ENCODE measurements around the gene AFAP1.

The AFAP1 gene

DNA sequence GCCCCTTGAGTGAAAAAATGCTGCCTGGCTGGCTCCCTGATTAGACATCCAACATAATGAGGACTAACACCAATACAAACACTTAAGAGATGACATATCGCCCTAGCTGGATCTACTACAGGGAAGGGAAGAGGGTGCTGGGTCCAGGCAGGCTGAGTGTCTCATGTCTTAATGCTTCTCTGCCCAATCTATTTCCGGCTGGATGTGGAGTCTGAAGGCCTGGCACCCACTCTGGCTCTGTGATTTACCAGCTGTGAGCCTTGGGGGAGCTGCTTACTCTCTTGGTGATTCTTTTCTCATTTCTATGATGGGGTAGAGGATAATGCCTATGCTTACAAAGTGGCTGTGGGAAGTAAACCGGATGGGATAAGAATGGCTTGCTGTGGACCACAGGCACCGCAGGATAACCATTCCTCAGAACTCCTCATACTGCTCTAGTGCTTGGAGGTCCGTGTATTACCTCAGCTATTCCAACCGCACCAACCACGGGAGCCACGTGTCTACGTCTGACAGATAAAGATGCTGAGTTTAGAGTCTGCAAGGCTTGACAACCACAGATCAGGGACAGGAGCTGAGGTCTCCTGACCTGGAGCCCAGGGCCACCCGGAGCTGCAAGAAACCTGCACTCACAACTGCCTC lies 161.7 kb downstream of the AFAP1 start:
- Histone ChIP-seq H3K36me3 (ENCODE audit: control insufficient read depth, insufficient read depth, low read length) (no peaks in the 10 kb centered on the region), H3K27ac (no peak overlapping the region)

GRCh38 chr4:7777017-7777710 lies 162.5 kb downstream of the AFAP1 start:
- Histone ChIP-seq H3K9me3 (ENCODE audit: control insufficient read depth, low read length) (no peaks in the 10 kb centered on the region), H3K9ac (no peak overlapping the region), H3K27me3 (ENCODE audit: control insufficient read depth, insufficient read depth, low read length) (no peaks in the 10 kb centered on the region), H3K36me3 (ENCODE audit: control insufficient read depth, insufficient read depth, low read length) (no peaks in the 10 kb centered on the region), H3K4me2 (ENCODE audit: low read length) (no peak overlapping the region), H2AFZ (no peak overlapping the region), H3K4me3 (ENCODE audit: low read depth, low read length) (no peak overlapping the region), H3K79me2 (no peaks in the 10 kb centered on the region), H3K4me1 (no peaks in the 10 kb centered on the region), H3K27ac (no peak overlapping the region)
- TF ChIP-seq, protein P1, sequence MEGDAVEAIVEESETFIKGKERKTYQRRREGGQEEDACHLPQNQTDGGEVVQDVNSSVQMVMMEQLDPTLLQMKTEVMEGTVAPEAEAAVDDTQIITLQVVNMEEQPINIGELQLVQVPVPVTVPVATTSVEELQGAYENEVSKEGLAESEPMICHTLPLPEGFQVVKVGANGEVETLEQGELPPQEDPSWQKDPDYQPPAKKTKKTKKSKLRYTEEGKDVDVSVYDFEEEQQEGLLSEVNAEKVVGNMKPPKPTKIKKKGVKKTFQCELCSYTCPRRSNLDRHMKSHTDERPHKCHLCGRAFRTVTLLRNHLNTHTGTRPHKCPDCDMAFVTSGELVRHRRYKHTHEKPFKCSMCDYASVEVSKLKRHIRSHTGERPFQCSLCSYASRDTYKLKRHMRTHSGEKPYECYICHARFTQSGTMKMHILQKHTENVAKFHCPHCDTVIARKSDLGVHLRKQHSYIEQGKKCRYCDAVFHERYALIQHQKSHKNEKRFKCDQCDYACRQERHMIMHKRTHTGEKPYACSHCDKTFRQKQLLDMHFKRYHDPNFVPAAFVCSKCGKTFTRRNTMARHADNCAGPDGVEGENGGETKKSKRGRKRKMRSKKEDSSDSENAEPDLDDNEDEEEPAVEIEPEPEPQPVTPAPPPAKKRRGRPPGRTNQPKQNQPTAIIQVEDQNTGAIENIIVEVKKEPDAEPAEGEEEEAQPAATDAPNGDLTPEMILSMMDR (IDR thresholded peaks at IDR 0.05): no peak

More for the DNA sequence above, 161.7 kb downstream of the AFAP1 start:
- H3K9ac ChIP-seq: no peak overlapping the region
- TF ChIP-seq, protein P1 (IDR thresholded peaks at IDR 0.05): no peak
- H2AFZ ChIP-seq: no peak overlapping the region
- H3K9me3 ChIP-seq (ENCODE audit: control insufficient read depth, low read length): no peaks in the 10 kb centered on the region
- no peaks in the 10 kb centered on the region for H3K4me1 ChIP-seq
- no peaks in the 10 kb centered on the region for H3K27me3 ChIP-seq (ENCODE audit: control insufficient read depth, insufficient read depth, low read length)
- no peak overlapping the region for H3K4me3 ChIP-seq (ENCODE audit: low read depth, low read length)
- H3K79me2 ChIP-seq: no peaks in the 10 kb centered on the region
- H3K4me2 ChIP-seq (ENCODE audit: low read length): no peak overlapping the region

DNA sequence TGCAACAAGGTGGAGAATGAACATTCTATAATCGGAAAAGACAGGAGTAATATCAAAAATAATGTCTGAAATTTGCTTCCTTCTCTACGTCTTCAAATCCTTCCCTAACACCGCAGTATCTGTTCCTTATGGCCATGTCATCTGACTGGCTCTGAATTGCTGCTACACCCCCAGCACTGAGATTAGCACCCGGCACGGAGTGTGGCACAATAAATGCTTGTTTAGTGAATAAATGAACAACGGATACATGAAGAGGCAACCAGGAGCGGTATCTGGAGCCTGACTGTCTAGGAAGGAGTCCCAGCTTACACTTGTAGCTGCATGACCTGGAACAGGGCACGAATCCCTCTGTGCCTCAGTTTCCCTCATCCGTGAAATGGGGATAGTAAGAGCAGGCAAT lies 164.3 kb downstream of the AFAP1 start:
- no peak overlapping the region for H3K4me3 ChIP-seq (ENCODE audit: low read depth, low read length)
- no peak overlapping the region for H3K27ac ChIP-seq
- H3K79me2 ChIP-seq: no peaks in the 10 kb centered on the region
- no peaks in the 10 kb centered on the region for H3K36me3 ChIP-seq (ENCODE audit: control insufficient read depth, insufficient read depth, low read length)
- no peaks in the 10 kb centered on the region for H3K27me3 ChIP-seq (ENCODE audit: control insufficient read depth, insufficient read depth, low read length)
- no peak overlapping the region for H3K4me2 ChIP-seq (ENCODE audit: low read length)
- H3K9me3 ChIP-seq (ENCODE audit: control insufficient read depth, low read length): no peaks in the 10 kb centered on the region
- H2AFZ ChIP-seq: no peak overlapping the region
- TF ChIP-seq, protein P1 (IDR thresholded peaks at IDR 0.05): no peak
- H3K9ac ChIP-seq: no peak overlapping the region
- no peaks in the 10 kb centered on the region for H3K4me1 ChIP-seq

DNA sequence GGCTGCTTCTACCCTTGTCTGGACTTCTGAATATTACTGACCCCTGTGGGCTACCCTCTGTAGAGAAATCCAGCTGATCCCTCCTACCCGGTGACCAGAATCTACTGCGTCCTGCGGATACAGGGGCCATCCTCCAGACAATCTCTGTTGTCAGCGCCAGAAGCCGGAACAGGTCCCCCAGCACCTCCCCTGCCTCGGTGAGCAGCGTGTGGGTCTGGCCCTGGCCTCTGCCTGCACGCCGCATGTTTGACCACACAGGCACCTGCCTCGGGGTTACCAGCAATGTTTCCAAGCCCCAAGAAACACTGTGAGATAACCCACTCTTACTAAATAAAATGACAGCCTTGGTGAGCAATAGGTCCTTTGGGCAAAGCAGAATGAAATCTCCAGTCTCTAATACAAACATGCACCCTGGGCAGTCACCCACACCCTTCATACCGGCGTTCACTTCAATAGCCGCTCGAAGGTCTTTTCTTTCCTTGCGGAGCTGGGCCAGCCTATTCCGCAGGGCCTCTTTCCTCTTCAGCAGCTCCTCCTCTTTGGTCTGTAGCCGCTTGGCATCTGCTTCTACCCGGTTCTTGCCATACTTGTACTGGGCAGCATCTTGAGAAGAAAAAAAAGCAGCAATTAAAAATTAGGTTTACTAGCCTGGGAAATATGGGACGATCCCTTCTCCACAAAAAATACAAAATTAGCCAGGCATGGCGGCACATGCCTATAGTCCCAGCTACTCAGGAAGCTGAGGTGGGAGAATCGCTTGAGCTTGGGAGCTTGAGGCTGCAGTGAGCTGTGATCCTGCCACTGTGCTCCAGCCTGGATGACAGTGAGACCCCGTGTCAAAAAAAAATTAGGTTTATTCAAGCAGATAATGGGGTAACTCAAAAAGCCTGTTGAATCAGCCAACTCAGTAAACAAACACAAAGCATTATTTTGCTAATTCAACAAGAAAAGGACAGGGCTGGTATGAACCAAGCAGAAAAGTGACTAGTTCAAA lies 165.1 kb downstream of the AFAP1 start:
- no peak overlapping the region for H3K27ac ChIP-seq
- no peaks in the 10 kb centered on the region for H3K36me3 ChIP-seq (ENCODE audit: control insufficient read depth, insufficient read depth, low read length)
- H3K4me1 ChIP-seq: no peaks in the 10 kb centered on the region

More for the DNA sequence above, 165.1 kb downstream of the AFAP1 start:
- Histone ChIP-seq H3K4me2 (ENCODE audit: low read length) (no peak overlapping the region), H3K4me3 (ENCODE audit: low read depth, low read length) (no peak overlapping the region), H3K9ac (no peak overlapping the region), H3K79me2 (no peaks in the 10 kb centered on the region), H3K27me3 (ENCODE audit: control insufficient read depth, insufficient read depth, low read length) (no peaks in the 10 kb centered on the region), H2AFZ (no peak overlapping the region), H3K9me3 (ENCODE audit: control insufficient read depth, low read length) (no peaks in the 10 kb centered on the region)
- TF ChIP-seq, protein P1 (IDR thresholded peaks at IDR 0.05): no peak
